ENCODE results near the gene AKR1A1. TPM values are rescaled to one million over a fixed set of nuclear protein-coding genes. Genes with fewer than 3 reads are reported as not detected.
"Not testable (repeated sequence)": the region's sequence is repeated elsewhere in the genome, so short reads cannot be mapped to it uniquely, and the experiment has no call there.

Gene AKR1A1
- polyA plus RNA-seq, 12 donors, result 69.3 to 137 (median 83.9) TPM; not detected in 1

DNA sequence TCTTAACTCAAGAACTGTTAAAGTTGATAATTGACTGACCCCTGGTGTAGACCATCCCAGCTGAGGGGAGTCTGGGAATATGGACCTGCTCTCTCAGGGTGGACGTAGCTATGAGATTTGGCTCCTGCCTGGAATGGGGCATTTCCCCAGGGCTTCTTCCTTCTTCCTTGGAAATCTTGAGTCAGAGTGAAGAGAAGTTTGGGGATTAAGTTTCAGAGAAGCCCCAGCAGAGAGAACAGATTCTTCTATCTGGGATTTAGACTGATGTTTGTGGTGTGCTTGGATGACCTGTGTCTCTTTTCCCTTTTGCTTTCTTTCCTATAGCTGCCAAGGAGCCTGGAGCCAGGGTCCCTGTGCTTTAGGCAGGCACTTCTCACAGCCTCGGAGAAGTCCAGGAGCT, 13.2 kb downstream of the AKR1A1 start:
- no peak for DNase-seq

DNA sequence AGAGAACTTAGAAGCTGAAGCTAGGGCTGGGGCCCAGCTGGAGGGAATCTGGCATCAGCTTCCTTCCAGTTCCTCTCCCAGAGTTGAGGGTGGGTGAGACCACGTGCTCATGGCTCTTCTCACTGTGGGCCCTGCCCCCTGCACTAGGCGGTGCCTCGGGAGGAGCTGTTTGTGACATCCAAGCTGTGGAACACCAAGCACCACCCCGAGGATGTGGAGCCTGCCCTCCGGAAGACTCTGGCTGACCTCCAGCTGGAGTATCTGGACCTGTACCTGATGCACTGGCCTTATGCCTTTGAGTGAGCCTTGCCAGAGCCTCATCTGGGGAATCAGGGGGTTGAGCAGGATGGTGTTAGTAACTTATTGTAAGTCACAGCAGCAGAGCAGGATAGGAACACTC, 16.1 kb downstream of the AKR1A1 start:
- no peak for DNase-seq

DNA sequence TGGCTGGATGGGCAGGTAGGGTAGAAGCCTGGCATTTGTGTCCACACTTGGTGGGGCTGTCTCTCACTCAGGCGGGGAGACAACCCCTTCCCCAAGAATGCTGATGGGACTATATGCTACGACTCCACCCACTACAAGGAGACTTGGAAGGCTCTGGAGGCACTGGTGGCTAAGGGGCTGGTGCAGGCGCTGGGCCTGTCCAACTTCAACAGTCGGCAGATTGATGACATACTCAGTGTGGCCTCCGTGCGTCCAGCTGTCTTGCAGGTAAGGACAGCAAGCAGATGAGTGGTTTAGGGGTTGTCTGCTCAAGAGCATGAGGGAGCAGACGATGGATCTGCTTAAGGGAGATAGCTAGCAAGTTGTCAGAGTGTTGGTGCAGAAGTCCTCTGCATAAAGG, 17.3 kb downstream of the AKR1A1 start:
- DNase-seq, result no peak

DNA sequence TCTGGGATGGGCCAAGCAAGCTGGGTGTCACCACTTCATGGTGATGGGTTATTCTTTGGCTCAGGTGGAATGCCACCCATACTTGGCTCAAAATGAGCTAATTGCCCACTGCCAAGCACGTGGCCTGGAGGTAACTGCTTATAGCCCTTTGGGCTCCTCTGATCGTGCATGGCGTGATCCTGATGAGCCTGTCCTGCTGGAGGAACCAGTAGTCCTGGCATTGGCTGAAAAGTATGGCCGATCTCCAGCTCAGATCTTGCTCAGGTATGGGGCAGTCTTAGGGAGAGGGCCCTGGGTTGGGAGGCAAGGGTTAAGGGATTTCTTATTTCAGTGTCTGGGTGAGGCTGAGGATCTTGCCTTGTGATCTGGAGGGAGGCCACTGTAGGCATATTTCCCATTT, 17.8 kb downstream of the AKR1A1 start:
- no peak for DNase-seq

DNA sequence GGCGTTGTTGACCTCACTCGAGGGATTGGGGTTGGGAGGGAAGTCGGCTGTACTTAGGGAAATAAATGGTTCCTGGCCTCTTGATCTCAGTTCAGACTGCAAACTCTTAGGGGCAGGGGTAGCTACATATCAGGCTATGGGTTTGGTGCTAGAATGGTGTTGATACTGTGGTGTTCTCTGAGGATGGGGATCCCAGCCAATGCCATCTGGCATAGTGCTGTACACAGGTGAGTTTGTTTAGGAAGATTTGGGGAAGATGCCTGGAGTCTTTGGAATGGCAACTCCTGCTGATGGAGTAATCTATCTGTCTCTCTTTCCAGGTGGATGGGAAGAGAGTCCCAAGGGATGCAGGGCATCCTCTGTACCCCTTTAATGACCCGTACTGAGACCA, 18.9 kb downstream of the AKR1A1 start:
- no peak for DNase-seq

DNA sequence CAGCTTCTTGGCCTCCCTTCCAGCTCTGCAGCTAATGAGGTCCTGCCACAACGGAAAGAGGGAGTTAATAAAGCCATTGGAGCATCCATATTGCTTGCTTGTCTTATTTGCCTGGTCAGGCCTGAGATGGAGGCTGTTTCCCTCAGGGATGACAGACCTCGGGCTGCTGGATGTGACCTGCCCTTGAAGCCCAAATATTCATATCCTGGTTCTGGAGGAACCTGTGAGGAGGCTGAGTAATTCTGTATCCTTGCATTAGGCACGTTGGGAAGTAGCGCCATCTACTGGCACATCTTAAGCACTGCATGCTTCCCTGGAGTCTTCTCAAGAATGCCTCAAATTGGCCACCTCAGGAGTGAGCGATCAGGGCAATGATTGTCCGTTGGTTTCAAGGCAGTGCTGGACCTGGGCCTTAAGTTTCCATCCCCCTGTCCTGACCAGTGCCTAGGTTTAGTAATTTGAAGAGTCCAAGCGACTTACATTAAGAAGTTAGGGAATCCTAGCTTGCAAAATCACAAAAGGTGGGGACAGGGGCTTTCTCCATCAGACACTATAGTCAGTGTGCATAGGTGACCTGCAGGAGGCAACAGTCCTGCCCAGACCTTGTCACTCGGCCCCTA, 19.4 kb downstream of the AKR1A1 start:
- DNase-seq, result peak; percentile 76

DNA sequence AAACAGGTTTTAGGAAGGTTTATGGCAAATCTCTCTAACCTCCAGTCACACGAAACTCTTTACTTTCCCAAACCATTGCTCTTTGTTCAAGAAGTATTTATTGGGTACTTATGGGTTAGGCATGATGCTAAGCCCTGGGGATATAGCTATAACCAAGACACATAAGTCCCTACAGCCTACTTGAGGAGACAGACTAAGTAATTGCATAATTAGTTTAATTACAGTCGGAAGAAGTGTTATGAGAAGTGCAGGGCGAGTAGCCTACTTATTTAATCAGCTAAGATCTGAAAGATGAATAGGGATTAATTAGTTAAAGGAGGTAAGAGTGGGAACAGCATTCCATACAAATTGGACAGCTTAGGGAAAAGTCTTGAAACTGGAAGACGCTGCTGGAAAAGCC, 20.0 kb downstream of the AKR1A1 start:
- DNase-seq, result no peak

DNA sequence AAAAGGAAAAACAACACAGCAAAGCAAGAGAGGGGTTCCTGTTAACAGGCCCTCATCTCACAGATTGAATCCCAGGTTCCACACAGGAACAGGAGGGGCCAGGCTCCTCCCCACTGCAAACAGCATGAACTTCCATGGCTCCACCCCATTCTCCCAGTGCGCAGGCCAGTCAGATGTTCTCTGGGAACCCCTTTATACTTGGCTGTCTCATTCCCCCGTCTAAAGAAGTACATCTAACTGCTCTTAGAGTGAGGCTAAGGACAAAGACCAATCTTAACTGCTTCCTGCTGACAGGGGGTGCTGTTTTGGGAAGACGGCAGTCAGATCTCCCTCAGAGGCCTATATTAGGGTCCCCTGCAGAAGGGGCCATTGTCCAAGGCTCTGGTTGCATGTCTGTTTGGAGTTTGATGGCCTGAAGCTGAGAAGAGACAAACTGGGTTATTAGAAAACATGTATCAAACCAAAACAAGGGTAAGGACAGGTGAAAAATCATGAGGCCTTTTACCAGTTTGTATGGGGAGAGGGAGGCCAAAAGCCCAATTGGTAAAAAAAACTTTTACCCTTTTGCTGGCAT, 22.7 kb downstream of the AKR1A1 start:
- no peak for DNase-seq

DNA sequence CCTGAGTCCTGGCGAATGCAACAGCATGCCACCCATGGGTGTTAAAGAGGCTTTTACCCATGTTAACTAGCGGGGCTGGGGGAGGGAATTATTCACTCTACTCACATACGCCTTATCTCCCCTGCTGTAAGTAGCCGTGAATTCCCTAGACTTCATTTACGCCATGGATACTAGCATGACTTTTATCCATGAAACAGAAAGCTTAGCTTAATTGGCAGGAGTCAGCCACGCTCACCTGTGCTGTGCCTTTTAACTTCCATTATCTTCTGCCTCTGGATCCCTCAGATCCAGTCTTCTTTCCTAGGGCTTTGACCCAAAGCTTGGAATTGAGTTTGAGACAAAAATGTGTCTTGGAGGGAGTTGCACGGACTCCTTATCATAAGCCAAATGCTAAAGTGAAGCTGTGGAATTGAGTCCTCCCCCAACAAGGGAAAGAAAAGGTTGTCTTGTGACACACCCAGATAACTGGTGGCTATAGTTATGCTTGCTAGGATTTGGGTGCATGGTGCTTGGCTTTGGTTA, 23.5 kb downstream of the AKR1A1 start:
- no peak for DNase-seq

DNA sequence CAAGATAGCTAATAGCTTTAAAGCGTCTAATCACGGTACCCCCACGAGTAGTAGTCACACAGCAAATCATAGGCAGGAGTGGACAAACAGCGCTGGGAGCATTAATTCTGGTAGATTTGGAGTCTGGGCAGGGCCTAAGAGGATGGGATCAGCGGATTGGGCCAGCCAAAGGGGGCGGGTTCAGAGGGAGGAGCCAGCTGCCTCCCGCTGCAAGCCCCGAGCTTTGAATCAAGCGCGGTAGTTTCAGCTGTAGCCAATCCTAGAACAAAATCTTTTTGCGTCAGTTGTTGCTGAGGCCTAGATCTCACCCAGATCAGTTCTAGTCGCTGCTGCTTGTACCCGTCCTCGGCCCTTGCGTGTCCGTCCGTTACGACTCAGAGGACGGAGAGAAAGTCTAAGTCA, 32.6 kb downstream of the AKR1A1 start:
- DNase-seq, result peak; percentile 98

DNA sequence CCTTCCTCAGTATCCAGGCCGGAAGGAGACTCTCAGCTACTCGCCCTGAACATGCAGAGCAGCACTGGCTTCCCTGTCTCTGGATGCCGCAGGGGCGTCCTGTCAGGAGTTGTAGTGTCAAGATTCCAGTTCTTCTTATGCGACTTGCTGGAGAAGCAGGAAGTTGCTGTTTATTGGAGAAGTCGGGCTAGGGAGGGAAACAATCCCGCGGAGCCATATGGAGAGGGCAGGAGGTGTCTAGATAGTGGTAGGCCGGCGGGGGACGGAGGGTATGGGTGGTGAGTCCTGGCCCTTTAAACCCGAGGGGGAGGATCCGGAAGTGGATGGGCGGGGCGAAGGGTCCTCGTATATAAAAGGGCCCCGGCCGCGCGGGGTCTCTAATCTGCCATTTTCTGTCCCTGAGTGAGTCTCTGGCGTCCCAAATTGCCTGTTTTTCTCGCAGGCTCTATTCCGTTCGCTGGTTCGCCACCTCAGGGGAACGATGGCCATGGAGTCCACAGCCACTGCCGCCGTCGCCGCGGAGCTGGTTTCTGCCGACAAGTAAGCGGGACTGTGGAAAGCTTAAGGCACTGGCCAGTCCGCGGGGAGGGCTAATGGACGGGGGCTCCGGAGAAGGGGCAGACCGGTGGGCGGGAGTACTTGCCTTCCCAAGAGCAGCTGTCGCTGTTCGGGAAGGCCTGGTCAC, 33.2 kb downstream of the AKR1A1 start, which contains the start of gene NASP:
Gene NASP (plus strand): TSS at position 376 of the 685 bp plus-strand sequence. CDS start 106 bp downstream, at position 482.
- peak; percentile 95 for DNase-seq

DNA sequence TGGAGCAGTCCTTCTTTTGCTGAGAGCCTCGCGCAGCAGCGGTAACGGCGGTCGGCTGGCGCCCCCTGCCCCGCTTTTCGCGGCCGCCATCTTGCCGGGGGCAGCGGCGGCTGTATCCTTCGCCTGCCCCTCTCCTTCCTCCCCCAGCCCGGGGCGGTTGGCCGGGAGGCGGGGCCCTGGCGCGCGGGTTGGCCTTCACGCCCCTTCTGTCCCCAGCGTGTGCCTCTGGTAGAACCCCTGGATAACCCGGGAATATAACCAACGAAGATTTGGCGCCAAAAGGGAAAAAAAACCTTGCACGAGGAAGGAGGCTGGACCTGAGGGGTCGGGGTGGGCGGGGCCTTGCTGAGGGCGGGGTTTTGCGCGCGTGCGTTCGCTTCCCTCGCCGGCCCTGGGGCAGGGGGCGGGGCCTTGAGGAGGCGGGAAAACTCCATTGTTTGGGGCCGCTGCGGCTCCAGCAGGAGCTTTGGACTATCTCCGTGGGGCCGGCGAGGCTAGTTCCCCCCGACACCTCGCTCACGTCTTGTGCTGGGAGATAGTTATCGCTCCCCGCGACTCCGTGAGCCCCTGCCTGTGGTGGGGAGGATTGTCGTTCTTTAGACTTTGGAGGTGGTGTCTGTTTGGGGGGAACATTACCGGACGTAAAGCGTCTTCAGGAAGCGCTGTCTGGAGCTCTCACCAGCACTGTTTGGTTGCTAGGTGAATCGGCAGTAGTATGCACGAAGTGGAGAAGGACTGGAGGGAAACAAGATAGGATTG, 33.9 kb downstream of the AKR1A1 start:
- peak; percentile 93 for DNase-seq

DNA sequence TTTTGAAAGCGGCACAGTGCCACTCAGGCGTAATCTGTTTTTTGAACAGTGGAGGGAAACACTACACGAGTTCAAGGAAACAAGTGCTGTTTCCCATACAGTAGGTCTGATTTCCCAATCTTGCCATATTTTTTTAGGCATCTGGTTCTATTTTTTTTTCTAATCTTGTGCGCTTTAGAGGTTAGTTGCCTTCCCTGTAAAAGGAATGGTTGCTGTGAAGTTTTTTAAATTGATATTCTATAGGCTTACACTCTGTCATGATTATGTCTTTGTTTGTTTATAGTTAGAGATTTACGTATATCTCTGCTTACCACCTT, 34.4 kb downstream of the AKR1A1 start:
- no peak for DNase-seq

DNA sequence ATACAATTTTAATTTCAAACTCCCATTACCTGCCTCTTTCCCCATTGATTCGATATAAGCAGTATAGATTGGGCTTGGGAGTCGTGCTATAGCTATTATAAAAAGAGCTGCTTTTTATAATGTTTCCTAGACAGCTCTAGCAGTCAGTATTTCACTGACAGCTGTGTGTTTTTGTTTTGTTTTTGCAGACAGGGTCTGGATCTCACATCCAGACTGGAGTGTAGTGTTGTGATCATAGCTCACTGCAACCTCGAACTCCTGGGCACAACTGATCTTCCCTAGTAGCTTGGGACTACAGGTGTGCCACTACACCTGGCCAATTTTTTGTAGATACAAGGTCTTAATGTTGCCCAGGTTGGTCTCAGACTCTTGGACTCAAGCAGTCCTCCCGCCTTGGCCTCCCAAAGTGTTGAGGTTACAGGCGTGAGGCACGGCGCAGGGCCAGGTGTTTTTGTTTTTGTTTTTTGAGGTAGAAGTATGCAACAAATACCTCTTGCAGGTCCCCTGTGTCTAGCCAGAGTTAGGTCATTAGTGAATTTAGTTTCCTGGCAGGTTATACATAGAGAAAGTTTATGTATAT, 35.0 kb downstream of the AKR1A1 start:
- no peak for DNase-seq

DNA sequence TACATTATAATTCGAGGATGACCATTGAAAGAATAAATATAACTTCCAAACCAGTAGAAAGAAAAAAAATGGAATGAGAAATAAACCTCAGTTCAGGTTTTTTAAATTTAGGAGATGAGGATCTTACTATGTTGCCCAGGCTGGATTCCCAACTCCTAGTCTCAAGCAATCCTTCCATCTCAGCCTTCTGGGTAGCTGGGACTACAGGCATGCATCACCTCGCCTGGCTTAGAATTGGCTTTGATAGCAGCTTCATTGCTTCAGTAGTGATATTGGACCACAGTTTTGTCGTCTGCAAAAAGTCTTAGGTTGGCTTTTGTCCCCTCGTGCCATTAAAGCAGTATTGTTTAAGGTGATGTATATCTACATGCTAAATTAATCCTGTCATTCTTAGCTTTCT, 36.1 kb downstream of the AKR1A1 start:
- no peak for DNase-seq

DNA sequence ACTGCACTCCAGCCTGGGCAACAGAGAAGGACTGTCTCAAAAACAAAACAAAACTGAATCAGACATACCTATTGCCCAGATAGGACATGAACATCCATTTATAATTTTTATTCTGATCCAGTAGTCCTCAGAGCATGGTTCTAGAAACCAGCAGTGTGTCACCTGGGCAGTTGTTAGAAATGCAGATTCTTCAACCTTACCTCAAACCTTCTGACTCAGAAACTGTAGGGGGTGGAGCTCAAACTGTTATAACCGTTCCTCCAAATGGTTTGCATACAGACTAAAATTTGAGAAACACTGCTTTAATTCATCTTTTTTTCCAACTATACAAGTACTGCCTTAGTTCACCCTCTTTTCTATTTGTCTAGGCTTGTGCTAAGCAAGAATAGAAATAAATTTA, 39.2 kb downstream of the AKR1A1 start:
- DNase-seq, result no peak

DNA sequence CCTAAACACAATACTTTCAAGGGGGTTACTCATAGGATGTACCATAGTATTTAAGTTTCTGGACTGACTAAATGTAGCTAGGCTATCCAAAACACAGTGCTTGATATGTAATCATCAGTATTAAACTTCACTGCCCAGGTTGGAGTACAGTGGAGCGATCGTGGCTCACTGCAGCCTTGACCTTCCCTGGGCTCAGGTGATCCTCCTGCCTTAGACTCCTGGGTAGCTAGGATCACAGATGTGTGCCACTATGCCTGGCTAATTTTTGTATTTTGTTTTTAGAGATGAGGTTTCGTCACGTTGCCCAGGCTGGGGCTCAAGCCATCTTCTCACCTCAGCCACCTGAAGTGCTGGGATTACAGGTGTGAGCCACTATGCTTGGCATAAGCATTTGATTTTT, 43.8 kb downstream of the AKR1A1 start:
- DNase-seq, result no peak

DNA sequence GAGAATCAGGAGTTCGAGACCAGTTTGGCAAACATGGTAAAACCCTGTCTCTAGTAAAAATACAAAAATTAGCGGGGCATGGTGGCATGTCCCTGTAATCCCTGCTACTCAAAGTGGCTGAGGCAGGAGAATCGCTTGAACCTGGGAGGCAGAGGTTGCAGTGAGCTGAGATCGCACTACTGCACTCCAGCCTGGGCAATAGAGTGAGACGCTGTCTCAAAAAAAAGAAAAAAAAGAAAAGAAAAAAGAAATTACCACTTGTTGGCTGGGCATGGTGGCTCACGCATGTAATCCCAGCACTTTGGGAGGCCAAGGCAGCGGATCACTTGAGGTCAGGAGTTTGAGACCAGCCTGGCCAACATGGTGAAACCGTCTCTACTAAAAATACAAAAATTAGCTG, 46.1 kb downstream of the AKR1A1 start:
- not testable (repeated sequence) for DNase-seq

DNA sequence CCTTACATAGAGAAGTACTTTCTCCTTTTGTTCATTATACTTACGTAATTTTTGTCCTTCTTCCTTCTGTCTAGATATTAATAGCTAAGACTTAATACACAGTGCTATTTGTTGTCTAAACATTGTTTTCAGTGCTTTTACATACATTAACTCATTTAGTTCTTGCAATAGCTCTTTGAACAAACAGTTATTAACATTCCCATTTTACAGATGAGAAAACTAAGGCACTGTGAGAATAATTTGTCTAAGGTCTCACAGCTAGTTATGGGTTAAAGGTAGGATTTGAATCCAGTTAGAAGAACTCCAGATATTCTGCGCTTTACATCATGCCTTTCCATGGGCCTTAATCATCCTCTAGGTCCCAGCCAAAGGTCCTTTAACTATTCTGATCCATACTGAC, 53.6 kb downstream of the AKR1A1 start:
- DNase-seq, result no peak

DNA sequence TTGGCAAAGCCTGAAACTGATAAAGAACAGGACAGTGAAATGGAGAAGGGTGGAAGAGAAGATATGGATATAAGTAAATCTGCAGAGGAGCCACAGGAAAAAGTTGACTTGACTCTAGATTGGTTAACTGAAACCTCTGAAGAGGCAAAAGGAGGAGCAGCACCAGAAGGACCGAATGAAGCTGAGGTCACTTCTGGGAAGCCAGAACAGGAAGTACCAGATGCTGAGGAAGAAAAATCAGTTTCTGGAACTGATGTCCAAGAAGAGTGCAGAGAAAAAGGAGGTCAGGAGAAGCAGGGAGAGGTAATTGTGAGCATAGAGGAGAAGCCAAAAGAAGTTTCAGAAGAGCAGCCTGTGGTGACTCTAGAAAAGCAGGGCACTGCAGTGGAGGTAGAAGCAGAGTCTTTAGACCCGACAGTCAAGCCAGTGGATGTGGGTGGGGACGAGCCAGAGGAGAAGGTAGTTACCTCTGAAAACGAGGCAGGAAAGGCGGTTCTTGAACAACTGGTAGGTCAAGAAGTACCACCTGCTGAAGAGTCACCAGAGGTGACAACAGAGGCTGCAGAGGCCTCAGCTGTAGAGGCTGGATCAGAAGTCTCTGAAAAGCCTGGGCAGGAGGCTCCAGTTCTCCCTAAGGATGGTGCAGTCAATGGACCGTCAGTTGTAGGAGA, 56.9 kb downstream of the AKR1A1 start:
- no peak for DNase-seq

All from muscle of arm (tissue), 12 donors.